GM19025 (cell line): ENCODE results near the gene NFX1.
A peak's percentile ranks its signal among the peaks of the same experiment; 100 is the strongest.

Experiments used
- ATAC-seq: cut with Tn5 transposase; IDR thresholded peaks from one replicate; pipeline ENCODE4 v1.9.1; 2021; ENCODE audit warnings: mild to moderate bottlenecking, low read depth, moderate library complexity; ENCODE audit not compliant: unreplicated experiment

NFX1 gene

GRCh38 chr9:33414889-33415500 is 124.7 kb downstream of the NFX1 start:
- no peak for ATAC-seq

- ATAC-seq = peak; percentile 60
These were observed 125.3 kb downstream of the NFX1 start for GRCh38 chr9:33415501-33416038.

DNA sequence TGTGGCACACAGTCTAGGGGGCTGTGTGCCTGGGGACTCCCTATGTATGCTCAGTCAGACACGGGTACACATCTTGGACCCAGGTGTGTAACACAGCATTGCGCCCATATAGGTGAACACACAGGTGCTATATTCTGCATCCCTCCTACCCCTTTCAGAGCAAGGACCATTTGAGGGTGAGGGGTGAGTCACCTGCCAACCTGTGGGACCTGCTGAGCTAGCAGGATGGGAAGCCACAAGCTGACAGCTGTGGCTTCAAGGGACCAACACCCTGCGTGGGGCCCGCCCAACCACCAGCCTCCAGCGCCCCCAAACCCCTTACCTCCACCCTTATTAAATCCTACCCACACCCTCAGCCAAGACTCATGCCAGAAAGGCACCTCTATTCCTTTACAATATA is 126.7 kb downstream of the NFX1 start:
- ATAC-seq = no peak

GRCh38 chr9:33418090-33418489 is 127.8 kb downstream of the NFX1 start:
- ATAC-seq = no peak

- ATAC-seq = no peak
These were observed 129.5 kb downstream of the NFX1 start for GRCh38 chr9:33419708-33420303.
